Measurements from ENCODE around the gene PRUNE2.

DNA sequence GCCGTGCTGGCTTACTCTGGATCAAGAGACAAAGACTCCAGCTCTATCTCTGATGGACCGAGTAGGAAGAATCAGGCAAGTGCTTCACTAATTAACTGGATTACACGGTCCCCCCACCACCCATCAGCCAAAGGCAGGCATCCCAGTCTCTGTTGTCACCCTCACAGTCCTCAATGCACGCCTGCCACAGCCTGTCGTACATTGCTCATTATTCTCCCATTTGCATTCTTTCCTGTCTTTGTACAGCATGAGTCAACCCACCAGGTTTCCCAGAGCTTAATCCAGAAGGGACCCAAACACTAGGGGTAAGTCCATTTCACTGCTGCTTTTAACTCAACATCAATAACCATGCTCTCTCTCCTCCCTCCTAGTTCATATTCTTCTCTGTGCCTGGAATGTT is 97.3 kb downstream of the PRUNE2 start:
- TF ChIP-seq, protein P1, sequence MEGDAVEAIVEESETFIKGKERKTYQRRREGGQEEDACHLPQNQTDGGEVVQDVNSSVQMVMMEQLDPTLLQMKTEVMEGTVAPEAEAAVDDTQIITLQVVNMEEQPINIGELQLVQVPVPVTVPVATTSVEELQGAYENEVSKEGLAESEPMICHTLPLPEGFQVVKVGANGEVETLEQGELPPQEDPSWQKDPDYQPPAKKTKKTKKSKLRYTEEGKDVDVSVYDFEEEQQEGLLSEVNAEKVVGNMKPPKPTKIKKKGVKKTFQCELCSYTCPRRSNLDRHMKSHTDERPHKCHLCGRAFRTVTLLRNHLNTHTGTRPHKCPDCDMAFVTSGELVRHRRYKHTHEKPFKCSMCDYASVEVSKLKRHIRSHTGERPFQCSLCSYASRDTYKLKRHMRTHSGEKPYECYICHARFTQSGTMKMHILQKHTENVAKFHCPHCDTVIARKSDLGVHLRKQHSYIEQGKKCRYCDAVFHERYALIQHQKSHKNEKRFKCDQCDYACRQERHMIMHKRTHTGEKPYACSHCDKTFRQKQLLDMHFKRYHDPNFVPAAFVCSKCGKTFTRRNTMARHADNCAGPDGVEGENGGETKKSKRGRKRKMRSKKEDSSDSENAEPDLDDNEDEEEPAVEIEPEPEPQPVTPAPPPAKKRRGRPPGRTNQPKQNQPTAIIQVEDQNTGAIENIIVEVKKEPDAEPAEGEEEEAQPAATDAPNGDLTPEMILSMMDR (IDR thresholded peaks at IDR 0.05) = no peak
- TF ChIP-seq POLR2AphosphoS5 (IDR thresholded peaks at IDR 0.05) = no peak
- TF ChIP-seq POLR2A (IDR thresholded peaks at IDR 0.05) = no peak

All from prostate gland (tissue), 2 donors.